Breast epithelium (tissue), 4 donors: ENCODE measurements around the gene AKR1A1. TPM values are rescaled to one million over a fixed set of nuclear protein-coding genes. Genes with fewer than 3 reads are reported as not detected.
"Not testable (repeated sequence)": the region's sequence is repeated elsewhere in the genome, so short reads cannot be mapped to it uniquely, and the experiment has no call there.

ENCODE experiments used
- DNase-seq, 2 donors: peaks; one replicate each; pipeline ENCODE4 v3.0.0-alpha.2; 2019; ENCODE audit warnings: low spot score in 2 of 2
- H3K27ac ChIP-seq, 2 donors: fragments of 200-600 bp; sonication (generic) in 1 of 2; one replicate each; pipeline ENCODE4 v1.5.1; 2016 to 2019; ENCODE audit warnings: mild to moderate bottlenecking in 1 of 2
- H3K27me3 ChIP-seq, 2 donors: fragments of 200-600 bp; sonication (generic) in 1 of 2; one replicate each; pipeline versions ENCODE4 v1.5.1 to v1.6.0; 2017 to 2019; ENCODE audit warnings: control low read depth in 1 of 2, mild to moderate bottlenecking in 1 of 2
- H3K36me3 ChIP-seq: fragments of 200-600 bp; one replicate; pipeline ENCODE4 v1.5.1; 2019
- H3K4me1 ChIP-seq, 2 donors: fragments of 200-600 bp; sonication (generic); one replicate each; pipeline ENCODE4 v1.5.1; 2016 to 2019; ENCODE audit warnings: control low read depth in 1 of 2
- H3K4me3 ChIP-seq, 3 donors: fragments of 200-600 bp; sonication (generic); 1 replicate in 2 of 3; 2 replicates in 1 of 3; pipeline ENCODE4 v1.5.1; 2016 to 2019; ENCODE audit warnings: mild to moderate bottlenecking in 3 of 3, moderate library complexity in 2 of 3
- H3K9me3 ChIP-seq, 2 donors: fragments of 200-600 bp; sonication (generic) in 1 of 2; one replicate each; pipeline ENCODE4 v1.5.1; 2016 to 2019; ENCODE audit warnings: control low read depth in 1 of 2
- POLR2A ChIP-seq: fragments of 450-650 bp; IDR thresholded peaks from one replicate; pipeline ENCODE4 v1.6.1; 2016; ENCODE audit warnings: antibody characterized with exemption, mild to moderate bottlenecking, moderate library complexity
- POLR2AphosphoS5 ChIP-seq, 3 donors: sonication (generic); formaldehyde crosslinking; IDR thresholded peaks; one replicate each; pipeline ENCODE4 v1.6.1; 2017; ENCODE audit warnings: antibody characterized with exemption in 3 of 3
- intact Hi-C: fragments of 100-400 bp; cut with DNase I; formaldehyde crosslinking; loops from one replicate; pipeline ENCODE4 v1.15.1; 2023; ENCODE audit warnings: low total_unique reads
- total RNA-seq, 3 donors: library from RNA; depleted of rRNA; stranded (reverse); fragments of >200 nt; gene quantifications; one replicate each; pipeline ENCODE4 v1.1.0, GENCODE V29; 2016
- TF ChIP-seq, protein P1 (sequence below), 3 donors: fragments of 450-650 bp; IDR thresholded peaks; one replicate each; pipeline ENCODE4 v1.5.1; 2016 to 2017; ENCODE audit warnings: antibody characterized with exemption in 3 of 3, mild to moderate bottlenecking in 3 of 3, moderate library complexity in 3 of 3

The AKR1A1 gene
- total RNA-seq, 3 donors from 2014 or later = 85.5 to 96.0 (median 89.4) TPM

DNA sequence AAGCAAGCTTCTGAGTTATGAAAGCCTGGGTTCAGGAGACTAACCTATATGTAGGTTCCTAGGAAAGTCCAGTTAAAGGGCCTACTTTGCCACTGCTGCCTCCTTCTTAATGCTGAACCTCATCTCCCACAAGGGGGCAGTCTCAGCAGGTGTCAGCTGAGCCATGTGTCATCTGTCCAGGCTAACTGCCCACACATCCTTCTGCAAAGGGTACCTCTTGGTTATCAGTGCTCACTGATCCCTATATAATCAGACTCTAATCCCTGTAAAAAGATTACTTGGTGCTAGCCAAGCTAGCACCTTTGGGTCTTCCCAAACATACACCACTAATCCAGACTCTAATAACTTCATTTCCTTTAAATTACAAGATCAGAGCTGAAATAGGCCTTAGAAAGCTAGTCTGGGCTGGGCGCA lies 38.0 kb upstream of the AKR1A1 start:
- TF ChIP-seq, protein P1, sequence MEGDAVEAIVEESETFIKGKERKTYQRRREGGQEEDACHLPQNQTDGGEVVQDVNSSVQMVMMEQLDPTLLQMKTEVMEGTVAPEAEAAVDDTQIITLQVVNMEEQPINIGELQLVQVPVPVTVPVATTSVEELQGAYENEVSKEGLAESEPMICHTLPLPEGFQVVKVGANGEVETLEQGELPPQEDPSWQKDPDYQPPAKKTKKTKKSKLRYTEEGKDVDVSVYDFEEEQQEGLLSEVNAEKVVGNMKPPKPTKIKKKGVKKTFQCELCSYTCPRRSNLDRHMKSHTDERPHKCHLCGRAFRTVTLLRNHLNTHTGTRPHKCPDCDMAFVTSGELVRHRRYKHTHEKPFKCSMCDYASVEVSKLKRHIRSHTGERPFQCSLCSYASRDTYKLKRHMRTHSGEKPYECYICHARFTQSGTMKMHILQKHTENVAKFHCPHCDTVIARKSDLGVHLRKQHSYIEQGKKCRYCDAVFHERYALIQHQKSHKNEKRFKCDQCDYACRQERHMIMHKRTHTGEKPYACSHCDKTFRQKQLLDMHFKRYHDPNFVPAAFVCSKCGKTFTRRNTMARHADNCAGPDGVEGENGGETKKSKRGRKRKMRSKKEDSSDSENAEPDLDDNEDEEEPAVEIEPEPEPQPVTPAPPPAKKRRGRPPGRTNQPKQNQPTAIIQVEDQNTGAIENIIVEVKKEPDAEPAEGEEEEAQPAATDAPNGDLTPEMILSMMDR (IDR thresholded peaks at IDR 0.05) = peak; percentile 16 to 48 (median 37)
- no peak for TF ChIP-seq POLR2AphosphoS5 (IDR thresholded peaks at IDR 0.05)
- Histone ChIP-seq H3K27me3 (no peaks in the 10 kb centered on the region), H3K36me3 (peaks cover 5% of the 10 kb centered on the region), H3K4me1 (peaks cover 0 to 3% of the 10 kb centered on the region in 2 donors), H3K9me3 (no peaks in the 10 kb centered on the region), H3K4me3 (no peak overlapping the region), H3K27ac (no peak overlapping the region)
- no peak for DNase-seq
- intact Hi-C loops = no loop called here

DNA sequence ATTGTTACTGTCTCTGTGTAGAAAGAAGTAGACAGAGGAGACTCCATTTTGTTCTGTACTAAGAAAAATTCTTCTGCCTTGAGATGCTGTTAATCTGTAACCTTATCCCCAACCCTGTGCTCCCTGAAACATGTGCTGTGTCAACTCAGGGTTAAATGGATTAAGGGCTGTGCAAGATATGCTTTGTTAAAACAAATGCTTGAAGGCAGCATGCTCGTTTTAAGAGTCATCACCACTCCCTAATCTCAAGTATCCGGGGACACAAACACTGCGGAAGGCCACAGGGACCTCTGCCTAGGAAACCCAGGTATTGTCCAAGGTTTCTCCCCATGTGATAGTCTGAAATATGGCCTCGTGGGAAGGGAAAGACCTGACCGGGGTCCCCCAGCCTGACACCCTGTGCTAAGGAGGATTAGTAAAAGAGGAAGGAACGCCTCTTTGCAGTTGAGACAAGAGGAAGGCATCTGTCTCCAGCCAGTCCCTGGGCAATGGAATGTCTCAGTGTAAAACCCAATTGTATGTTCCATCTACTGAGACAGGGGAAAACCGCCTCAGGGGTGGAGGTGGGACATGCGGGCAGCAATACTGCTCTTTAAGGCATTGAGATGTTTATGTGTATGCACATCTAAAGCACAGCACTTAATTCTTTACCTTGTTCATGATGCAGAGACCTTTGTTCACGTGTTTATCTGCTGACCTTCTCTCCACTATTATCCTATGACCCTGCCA lies 36.9 kb upstream of the AKR1A1 start:
- H3K4me3 ChIP-seq, H3K27me3 ChIP-seq, H3K36me3 ChIP-seq, H3K4me1 ChIP-seq, H3K9me3 ChIP-seq, DNase-seq, intact Hi-C loops, H3K27ac ChIP-seq: not testable (repeated sequence)

DNA sequence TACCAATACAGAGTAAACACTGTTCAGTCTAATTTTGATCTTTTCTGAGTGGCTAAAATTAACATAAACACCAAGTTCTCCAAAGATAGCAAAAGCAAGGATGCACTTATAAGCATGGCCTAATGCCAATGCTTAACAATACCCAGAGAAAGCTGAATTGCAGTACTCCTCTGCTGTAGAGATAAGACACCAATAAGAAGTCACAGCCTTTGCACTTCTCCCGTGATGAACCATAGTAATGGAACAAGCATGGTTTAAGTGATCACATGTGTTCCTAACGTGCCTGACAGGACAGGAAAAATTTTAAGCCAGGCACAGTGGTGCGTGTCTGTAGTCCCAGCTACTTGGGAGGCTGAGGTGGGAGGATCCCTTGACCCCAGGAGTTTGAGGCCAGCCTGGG lies 34.6 kb upstream of the AKR1A1 start:
- intact Hi-C loops = loop anchor here (5.0 kb wide), 1 partner anchor 1539 kb away; the partner anchor contains the start of gene B4GALT2
- Histone ChIP-seq H3K4me3 (no peak overlapping the region), H3K9me3 (no peaks in the 10 kb centered on the region), H3K36me3 (peaks cover 5% of the 10 kb centered on the region), H3K27me3 (no peaks in the 10 kb centered on the region), H3K4me1 (peaks cover 5 to 14% of the 10 kb centered on the region in 2 donors), H3K27ac (peak overlapping the region in 1 of 2 donors; percentile 3)
- TF ChIP-seq POLR2A = no peak
- TF ChIP-seq, protein P1 (IDR thresholded peaks at IDR 0.05) = no peak
- no peak for TF ChIP-seq POLR2AphosphoS5 (IDR thresholded peaks at IDR 0.05)
- DNase-seq = no peak

DNA sequence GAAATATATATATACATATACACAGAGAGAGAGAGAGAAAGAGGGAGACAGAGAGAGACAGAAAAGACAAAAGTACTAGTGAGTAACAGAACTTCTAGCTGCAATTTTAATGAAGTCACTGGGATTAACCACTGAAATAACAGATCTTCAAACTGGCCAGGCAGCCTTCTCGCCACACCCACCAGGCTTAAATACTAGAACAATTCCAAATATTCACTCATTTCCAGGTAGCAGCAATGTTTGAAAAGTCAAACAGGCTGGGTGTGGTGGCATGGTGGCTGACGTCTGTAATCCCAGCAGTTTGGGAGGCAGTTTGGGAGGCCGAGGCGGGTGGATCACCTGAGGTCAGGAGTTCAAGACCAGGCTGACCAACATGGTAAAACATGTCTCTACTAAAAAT lies 34.2 kb upstream of the AKR1A1 start:
- no peaks in the 10 kb centered on the region for H3K9me3 ChIP-seq
- H3K27ac ChIP-seq = peak overlapping the region in 1 of 2 donors; percentile 33
- no peaks in the 10 kb centered on the region for H3K27me3 ChIP-seq
- no peak for TF ChIP-seq POLR2A
- TF ChIP-seq, protein P1 (IDR thresholded peaks at IDR 0.05) = no peak
- no peak for TF ChIP-seq POLR2AphosphoS5 (IDR thresholded peaks at IDR 0.05)
- H3K4me1 ChIP-seq = peaks cover 5 to 14% of the 10 kb centered on the region in 2 donors
- peaks cover 5% of the 10 kb centered on the region for H3K36me3 ChIP-seq
- no peak for DNase-seq
- H3K4me3 ChIP-seq = no peak overlapping the region
- intact Hi-C loops = loop anchor here (5.0 kb wide), 1 partner anchor 1539 kb away; the partner anchor contains the start of gene B4GALT2

DNA sequence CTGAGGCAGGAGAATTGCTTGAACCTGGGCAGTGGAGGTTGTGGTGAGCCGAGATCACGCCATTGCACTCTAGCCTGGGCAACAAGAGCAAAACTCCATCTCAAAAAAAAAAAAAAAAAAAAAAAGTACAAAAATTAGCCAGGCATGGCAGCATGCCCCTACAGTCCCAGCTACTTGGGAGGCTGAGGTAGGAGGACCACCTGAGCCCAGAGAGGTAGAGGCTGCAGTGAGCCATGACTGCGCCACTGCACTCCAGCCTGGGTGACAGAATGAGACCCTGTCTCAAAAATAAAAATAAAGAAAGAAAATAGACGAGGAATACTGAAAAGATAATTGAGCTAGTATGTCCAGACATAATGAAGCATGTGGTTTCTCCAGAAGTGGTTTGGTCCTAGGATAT lies 32.3 kb upstream of the AKR1A1 start:
- not testable (repeated sequence) for H3K4me3 ChIP-seq, H3K27me3 ChIP-seq, DNase-seq, H3K9me3 ChIP-seq, H3K36me3 ChIP-seq
- Histone ChIP-seq H3K27ac (peak overlapping the region in 1 of 2 donors; percentile 11), H3K4me1 (peaks cover 5 to 14% of the 10 kb centered on the region in 2 donors)
- intact Hi-C loops = loop anchor here (5.0 kb wide), 1 partner anchor 1541 kb away; the partner anchor contains the start of gene B4GALT2

DNA sequence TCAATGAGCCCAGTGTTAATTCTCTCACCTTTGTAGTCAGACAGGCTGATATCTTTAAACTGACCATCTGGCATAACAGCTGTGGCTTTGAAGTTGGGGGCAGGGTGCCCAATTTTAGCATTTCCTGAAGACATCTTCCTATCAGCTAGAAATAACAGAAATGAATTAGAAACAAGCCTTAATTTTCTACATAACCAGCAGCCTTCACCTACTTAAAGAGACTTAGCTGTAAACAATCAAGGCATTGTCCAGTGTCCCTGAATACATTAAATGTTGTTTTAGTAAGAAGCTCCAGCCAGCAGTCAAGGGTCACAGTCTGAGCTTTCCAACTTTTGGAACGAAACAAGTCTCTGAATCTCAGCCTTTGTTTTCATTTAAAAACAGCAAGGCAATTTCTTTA lies 31.7 kb upstream of the AKR1A1 start:
- H3K27ac ChIP-seq = peak overlapping the region in 1 of 2 donors; percentile 11
- H3K4me3 ChIP-seq = peak overlapping the region in 2 of 3 donors; percentile 11 to 29
- H3K27me3 ChIP-seq = no peaks in the 10 kb centered on the region
- no peak for TF ChIP-seq POLR2A
- TF ChIP-seq, protein P1 (IDR thresholded peaks at IDR 0.05) = no peak
- TF ChIP-seq POLR2AphosphoS5 (IDR thresholded peaks at IDR 0.05) = no peak
- H3K9me3 ChIP-seq = no peaks in the 10 kb centered on the region
- intact Hi-C loops = loop anchor here (5.0 kb wide), 1 partner anchor 1542 kb away; the partner anchor contains the start of gene B4GALT2
- no peak for DNase-seq
- peaks cover 5 to 14% of the 10 kb centered on the region in 2 donors for H3K4me1 ChIP-seq
- H3K36me3 ChIP-seq = peaks cover 5% of the 10 kb centered on the region

DNA sequence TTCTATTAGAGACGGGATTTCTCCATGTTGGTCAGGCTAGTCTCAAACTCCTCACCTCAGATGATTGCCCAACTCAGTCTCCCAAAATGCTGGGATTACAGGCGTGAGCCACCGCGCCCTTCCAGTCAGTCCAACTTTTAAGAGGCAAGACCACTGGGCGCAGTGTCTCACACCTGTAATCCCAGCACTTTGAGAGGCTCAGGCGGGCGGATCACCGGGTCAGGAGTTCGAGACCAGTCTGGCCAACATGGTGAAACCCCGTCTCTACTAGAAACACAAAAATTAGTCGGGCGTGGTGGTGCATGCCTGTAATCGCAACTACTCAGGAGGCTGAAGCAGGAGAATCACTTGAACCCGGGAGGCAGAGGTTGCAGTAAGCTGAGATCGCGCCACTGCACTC lies 30.9 kb upstream of the AKR1A1 start:
- not testable (repeated sequence) for H3K36me3 ChIP-seq, H3K9me3 ChIP-seq, DNase-seq, H3K27me3 ChIP-seq
- peaks cover 5 to 14% of the 10 kb centered on the region in 2 donors for H3K4me1 ChIP-seq
- peak overlapping the region in 2 of 3 donors; percentile 11 to 29 for H3K4me3 ChIP-seq
- intact Hi-C loops = loop anchor here (5.0 kb wide), 1 partner anchor 1542 kb away; the partner anchor contains the start of gene B4GALT2
- H3K27ac ChIP-seq = peak overlapping the region; percentile 29 to 34
